NCI-H2227 (cell line): ENCODE data around the gene TGM1.
"Not testable (repeated sequence)": the region's sequence is repeated elsewhere in the genome, so short reads cannot be mapped to it uniquely, and the experiment has no call there.

Experiments
- DNase-seq: peaks from one replicate; lab custom pipeline; 2025; ENCODE audit not compliant: unreplicated experiment; lab: John Stamatoyannopoulos, UW

The TGM1 gene

GRCh38 chr14:24207625-24208024, 55.4 kb downstream of the TGM1 start:
- no peak for DNase-seq

DNA sequence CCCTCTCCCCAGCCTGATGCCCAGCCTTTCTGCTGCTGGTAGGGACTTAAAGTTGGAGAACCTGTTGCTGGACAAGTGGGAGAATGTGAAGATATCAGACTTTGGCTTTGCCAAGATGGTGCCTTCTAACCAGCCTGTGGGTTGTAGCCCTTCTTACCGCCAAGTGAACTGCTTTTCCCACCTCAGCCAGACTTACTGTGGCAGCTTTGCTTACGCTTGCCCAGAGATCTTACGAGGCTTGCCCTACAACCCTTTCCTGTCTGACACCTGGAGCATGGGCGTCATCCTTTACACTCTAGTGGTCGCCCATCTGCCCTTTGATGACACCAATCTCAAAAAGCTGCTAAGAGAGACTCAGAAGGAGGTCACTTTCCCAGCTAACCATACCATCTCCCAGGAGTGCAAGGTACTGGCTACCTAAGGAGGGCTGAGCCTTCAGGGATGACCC, 55.8 kb downstream of the TGM1 start:
- DNase-seq: no peak

DNA sequence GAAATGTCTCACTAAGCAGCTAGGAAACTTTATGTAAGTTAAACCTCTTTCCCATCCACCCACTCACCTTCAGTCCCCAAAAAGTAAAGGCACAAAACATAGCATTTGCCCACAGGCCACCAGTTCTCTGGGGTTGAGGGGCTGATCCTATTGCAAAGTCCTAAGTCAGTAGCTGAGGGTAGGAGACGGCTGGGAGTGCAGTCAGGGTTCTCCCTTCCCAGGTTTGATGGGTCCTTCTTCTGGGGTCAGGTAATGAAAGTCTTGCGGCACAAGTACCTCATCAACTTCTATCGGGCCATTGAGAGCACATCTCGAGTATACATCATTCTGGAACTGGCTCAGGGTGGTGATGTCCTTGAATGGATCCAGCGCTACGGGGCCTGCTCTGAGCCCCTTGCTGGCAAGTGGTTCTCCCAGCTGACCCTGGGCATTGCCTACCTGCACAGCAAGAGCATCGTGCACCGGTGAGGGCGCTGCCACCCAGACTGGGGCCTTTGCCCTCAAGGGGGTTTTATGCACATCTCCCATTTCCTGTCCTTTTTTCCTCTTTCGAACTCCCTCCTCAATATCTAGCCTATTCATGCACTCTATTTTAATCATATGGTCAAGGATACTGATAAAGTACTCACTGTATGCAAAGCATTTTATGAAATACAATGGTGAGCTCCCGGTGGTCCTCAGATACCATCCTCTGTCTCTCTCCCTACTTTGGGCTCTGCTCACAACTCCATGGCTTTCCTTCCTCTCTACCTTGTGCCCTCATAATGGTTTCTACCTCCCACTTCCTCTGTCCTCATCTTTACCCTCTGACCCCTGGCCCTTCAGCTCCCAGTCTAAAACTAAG, 56.5 kb downstream of the TGM1 start:
- no peak for DNase-seq

GRCh38 chr14:24204163-24205146, 58.5 kb downstream of the TGM1 start:
- no peak for DNase-seq

GRCh38 chr14:24203249-24203886, 59.6 kb downstream of the TGM1 start:
- DNase-seq: not testable (repeated sequence)

DNA sequence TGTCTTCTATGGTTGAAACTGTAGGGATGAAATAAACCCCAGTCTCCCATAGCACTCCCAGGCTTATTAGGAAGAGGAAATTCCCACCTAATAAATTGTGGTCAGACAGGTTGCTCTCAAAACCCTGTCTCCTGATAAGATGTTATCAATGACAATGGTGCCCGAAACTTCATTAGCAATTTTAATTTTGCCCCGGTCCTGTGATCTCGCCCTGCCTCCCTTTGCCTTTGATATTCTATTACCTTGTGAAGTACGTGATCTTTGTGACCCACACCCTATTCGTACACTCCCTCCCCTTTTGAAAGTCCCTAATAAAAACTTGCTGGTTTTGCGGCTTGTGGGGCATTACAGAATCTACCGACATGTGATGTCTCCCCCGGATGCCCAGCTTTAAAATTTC, 60.4 kb downstream of the TGM1 start:
- not testable (repeated sequence) for DNase-seq
